HepG2 (cell line): ENCODE measurements around the gene AS3MT. TPM values are rescaled to one million over a fixed set of nuclear protein-coding genes. Genes with fewer than 3 reads are reported as not detected.

Experiments
- ATAC-seq: fragments of 200-7000 bp; cut with Tn5 transposase; 3 replicates; pipeline ENCODE4 v1.9.1; 2020; ENCODE audit warnings: mild to moderate bottlenecking, moderate library complexity
- BruUV-seq: library from RNA; stranded (reverse); fragments of 400-500 nt; replicated peaks from 2 replicates; lab custom pipeline; 2021; lab: Mats Ljungman, UMichigan
- CTCF ChIA-PET: fragments of 300-600 bp; formaldehyde crosslinking; extraction: SDS; loops from one replicate; lab custom pipeline; 2021; ENCODE audit warnings: low total read pairs, inconsistent platforms, low intra/inter-chr PET ratio; lab: Yijun Ruan, JAX
- POLR2A ChIA-PET: fragments of 350-600 bp; sonication (Branson Sonifier 250); formaldehyde crosslinking; loops from one replicate; lab custom pipeline; 2020; ENCODE audit warnings: antibody characterized with exemption, inconsistent platforms; lab: Yijun Ruan, JAX
- DNase-seq: peaks from one replicate; pipeline ENCODE4 v3.0.0-alpha.2; 2015; ENCODE audit warnings: low spot score
- FAIRE-seq: peaks from 3 replicates; lab custom pipeline; 2011; peaks lifted over from hg19 to GRCh38; lab: Jason Lieb, UNC
- H2AFZ ChIP-seq: one replicate; pipeline ENCODE4 v1.6.1; 2011; ENCODE audit warnings: low read length, inconsistent platforms
- H3K27ac ChIP-seq: fragments of 300-600 bp; 3 replicates; pipeline ENCODE4 v1.8.0; 2011; ENCODE audit warnings: mixed run types, mild to moderate bottlenecking, mixed read lengths, low read length, inconsistent platforms; ENCODE audit not compliant: insufficient read depth; ENCODE audit errors: extremely low read length
- H3K27me3 ChIP-seq, 2 experiments: fragments of 200-600 bp in 1 of 2; 2 replicates in 1 of 2; 3 replicates in 1 of 2; pipeline versions ENCODE4 v1.6.0 to v1.8.0; 2011; ENCODE audit warnings: low read length in 2 of 2, mild to moderate bottlenecking in 2 of 2, moderate library complexity in 2 of 2, inconsistent platforms in 1 of 2; ENCODE audit not compliant: insufficient read depth in 2 of 2, control insufficient read depth in 1 of 2
- H3K36me3 ChIP-seq, 2 experiments: fragments of 200-600 bp in 1 of 2; replicated peaks in 1 of 2; 2 replicates in 1 of 2; 3 replicates in 1 of 2; pipeline versions ENCODE4 v1.5.1 to v1.8.0; 2011; ENCODE audit warnings: low read length in 2 of 2, inconsistent platforms in 1 of 2; ENCODE audit not compliant: insufficient read depth in 2 of 2, control insufficient read depth in 1 of 2
- H3K4me1 ChIP-seq: 2 replicates; pipeline ENCODE4 v1.5.1; 2012; ENCODE audit warnings: low read length, inconsistent platforms; ENCODE audit not compliant: insufficient read depth
- H3K4me2 ChIP-seq: 2 replicates; pipeline ENCODE4 v1.6.0; 2011; ENCODE audit warnings: low read depth, low read length, inconsistent platforms
- H3K4me3 ChIP-seq, 3 experiments: fragments of 200-600 bp in 1 of 3; sonication (generic), shearing (Covaris generic) in 1 of 3; replicated peaks in 1 of 3; 2 replicates each; pipeline ENCODE4 v1.5.1; 2011 to 2016; ENCODE audit warnings: low read length in 3 of 3, inconsistent platforms in 2 of 3, low read depth in 2 of 3, mild to moderate bottlenecking in 2 of 3, control low read depth in 1 of 3, mixed read lengths in 1 of 3; ENCODE audit not compliant: insufficient read depth in 1 of 3
- H3K79me2 ChIP-seq: one replicate; pipeline ENCODE4 v1.6.1; 2011; ENCODE audit warnings: low read length, inconsistent platforms; ENCODE audit not compliant: insufficient read depth
- H3K9ac ChIP-seq: 2 replicates; pipeline ENCODE4 v1.6.0; 2011; ENCODE audit warnings: mild to moderate bottlenecking, low read depth, low read length, inconsistent platforms; ENCODE audit not compliant: insufficient read depth
- H3K9me3 ChIP-seq: 2 replicates; pipeline ENCODE4 v1.5.1; 2012; ENCODE audit warnings: mild to moderate bottlenecking, low read length
- H4K20me1 ChIP-seq: 2 replicates; pipeline ENCODE4 v1.6.0; 2011; ENCODE audit warnings: inconsistent platforms, mild to moderate bottlenecking, low read length, moderate library complexity; ENCODE audit not compliant: insufficient read depth
- FIP1L1 ChIP-seq: fragments of 200-400 bp; formaldehyde crosslinking; IDR thresholded peaks from 2 replicates; pipeline ENCODE4 v1.6.1; 2018; ENCODE audit warnings: low read depth, mild to moderate bottlenecking, low read length, moderate library complexity, borderline replicate concordance; ENCODE audit not compliant: insufficient read depth
- HOXA3 ChIP-seq: sonication (generic); formaldehyde crosslinking; IDR thresholded peaks from 2 replicates; pipeline ENCODE4 v1.5.0; 2020; ENCODE audit warnings: missing genetic modification reagents
- IKZF4 ChIP-seq: sonication (generic); formaldehyde crosslinking; IDR thresholded peaks from 2 replicates; pipeline ENCODE4 v1.5.1; 2020; ENCODE audit warnings: borderline replicate concordance, mild to moderate bottlenecking, low read depth, missing genetic modification reagents; ENCODE audit errors: not compliant biosample characterization
- MIER3 ChIP-seq: IDR thresholded peaks from 2 replicates; pipeline ENCODE4 v1.6.1; 2016; ENCODE audit warnings: missing compliant biosample characterization, borderline replicate concordance
- MTF2 ChIP-seq: sonication (generic); formaldehyde crosslinking; IDR thresholded peaks from 2 replicates; pipeline ENCODE4 v1.5.0; 2020; ENCODE audit warnings: missing genetic modification reagents, borderline replicate concordance
- PCBP2 ChIP-seq: fragments of 200-400 bp; formaldehyde crosslinking; optimal IDR thresholded peaks from 2 replicates; pipeline ENCODE3; 2018; ENCODE audit warnings: low read length, low read depth; ENCODE audit not compliant: poor library complexity, severe bottlenecking
- PHF8 ChIP-seq: sonication (generic); formaldehyde crosslinking; IDR thresholded peaks from 2 replicates; pipeline ENCODE4 v1.5.0; 2020; ENCODE audit warnings: missing genetic modification reagents
- SRSF9 ChIP-seq: fragments of 200-400 bp; formaldehyde crosslinking; IDR thresholded peaks from 2 replicates; pipeline ENCODE4 v1.6.1; 2018; ENCODE audit warnings: borderline replicate concordance, mild to moderate bottlenecking, low read depth, low read length; ENCODE audit not compliant: insufficient read depth, poor library complexity, severe bottlenecking
- ZKSCAN5 ChIP-seq: sonication (generic); formaldehyde crosslinking; IDR thresholded peaks from 2 replicates; pipeline ENCODE4 v1.5.1; 2020; ENCODE audit warnings: mild to moderate bottlenecking, missing genetic modification reagents
- ZNF546 ChIP-seq: sonication (generic); formaldehyde crosslinking; conservative IDR thresholded peaks from 2 replicates; pipeline ENCODE4 v1.8.1; 2023; ENCODE audit warnings: mild to moderate bottlenecking, missing genetic modification reagents
- WGBS: methylation state at CpG from one replicate; pipeline ENCODE4 v1.1.6; 2017; ENCODE audit warnings: low lambda C conversion rate; 5-methylcytosine and 5-hydroxymethylcytosine counted together
- in situ Hi-C: cut with HindIII; loops from 2 replicates; pipeline ENCODE4 v1.10.0; 2017; ENCODE audit warnings: low pct_unique_long_range_greater_than_20kb; ENCODE audit not compliant: extremely low pct_ligation_motif_present
- intact Hi-C: fragments of 100-400 bp; cut with micrococcal nuclease; formaldehyde crosslinking; loops from one replicate; pipeline ENCODE4 v1.10.0; 2022; ENCODE audit not compliant: unreplicated experiment
- polyA plus RNA-seq, 8 experiments: library from polyadenylated mRNA; depleted of rRNA in 3 of 8; stranded (reverse) in 7 of 8; unstranded in 1 of 8; fragments of >200 nt; fragmentation: Illumina TruSeq in 4 of 8; extraction: Trizol in 4 of 8; gene quantifications; 2 replicates each; pipeline versions ENCODE4 v1.2.1 to v1.2.3, GENCODE V29; 2011 to 2016; ENCODE audit warnings: low read depth in 4 of 8, missing spikeins in 1 of 8, mixed read lengths in 1 of 8; ENCODE audit not compliant: insufficient read depth in 1 of 8
- total RNA-seq, 5 experiments: library from RNA; depleted of rRNA; stranded (reverse); fragments of >200 nt; fragmentation: Illumina TruSeq; extraction: Trizol; gene quantifications; 2 replicates each; pipeline ENCODE4 v1.2.3, GENCODE V29; 2016; ENCODE audit warnings: low read depth in 1 of 5
- TF ChIP-seq, protein P1 (sequence below): sonication (generic); formaldehyde crosslinking; IDR thresholded peaks from 2 replicates; pipeline ENCODE4 v1.5.0; 2020; ENCODE audit warnings: missing genetic modification reagents
- TF ChIP-seq, protein P2 (sequence below): IDR thresholded peaks from 2 replicates; pipeline ENCODE4 v1.6.1; 2016; ENCODE audit warnings: missing biosample characterization, missing genetic modification reagents, low read depth

AS3MT gene
- total and polyA plus RNA-seq, 2 of the 13 experiments (the other 11 are each of a cell fraction or from before 2014, with no cell fraction given) = 8.7 to 17.4 TPM

DNA sequence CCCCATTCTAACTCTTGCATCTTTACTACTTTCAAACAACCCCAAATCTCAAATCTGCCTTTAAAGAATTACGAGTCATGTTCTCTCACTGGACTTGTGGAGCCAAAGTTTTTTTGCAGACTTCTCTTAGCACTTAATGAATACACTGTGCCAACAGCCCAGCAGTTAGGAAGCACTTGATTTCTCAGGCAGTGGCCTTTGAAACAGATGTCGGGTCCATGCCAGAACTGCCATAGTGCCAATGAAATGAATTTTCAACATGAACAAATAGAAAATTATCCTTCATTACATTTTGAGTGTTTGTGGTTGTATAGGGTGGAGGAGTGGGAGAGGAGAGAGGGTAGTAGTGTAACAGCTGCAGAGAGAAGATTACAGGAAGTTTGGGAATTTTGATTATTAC is 9.4 kb upstream of the AS3MT start:
- DNase-seq = no peak
- no peak overlapping the region for H2AFZ ChIP-seq
- ChIA-PET POLR2A (no interaction called here), CTCF (no interaction called here)
- H3K4me1 ChIP-seq = peaks cover 41% of the 10 kb centered on the region
- no TSS peak for BruUV-seq
- no peak overlapping the region for H3K9ac ChIP-seq
- no peak overlapping the region; the same call in 1 of the 2 replicates for H3K4me2 ChIP-seq
- H3K4me3 ChIP-seq = no peak overlapping the region
- no peaks in the 10 kb centered on the region; the same call in 1 of the 2 replicates for H4K20me1 ChIP-seq
- WGBS = 93% methylated on average over 2 of the region's 2 CpGs
- H3K27me3 ChIP-seq = no peaks in the 10 kb centered on the region
- TF ChIP-seq ZKSCAN5 (CRISPR knock-in tag) (no peak), PCBP2 (no peak), IKZF4 (CRISPR knock-in tag) (no peak), MTF2 (CRISPR knock-in tag) (no peak), MIER3 (CRISPR knock-in tag) (no peak), FIP1L1 (no peak), HOXA3 (CRISPR knock-in tag) (no peak), ZNF546 (CRISPR knock-in tag) (no peak), PHF8 (CRISPR knock-in tag) (no peak), SRSF9 (no peak)
- TF ChIP-seq, protein P1, sequence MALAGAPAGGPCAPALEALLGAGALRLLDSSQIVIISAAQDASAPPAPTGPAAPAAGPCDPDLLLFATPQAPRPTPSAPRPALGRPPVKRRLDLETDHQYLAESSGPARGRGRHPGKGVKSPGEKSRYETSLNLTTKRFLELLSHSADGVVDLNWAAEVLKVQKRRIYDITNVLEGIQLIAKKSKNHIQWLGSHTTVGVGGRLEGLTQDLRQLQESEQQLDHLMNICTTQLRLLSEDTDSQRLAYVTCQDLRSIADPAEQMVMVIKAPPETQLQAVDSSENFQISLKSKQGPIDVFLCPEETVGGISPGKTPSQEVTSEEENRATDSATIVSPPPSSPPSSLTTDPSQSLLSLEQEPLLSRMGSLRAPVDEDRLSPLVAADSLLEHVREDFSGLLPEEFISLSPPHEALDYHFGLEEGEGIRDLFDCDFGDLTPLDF (CRISPR knock-in tag) = no peak
- TF ChIP-seq, protein P2, sequence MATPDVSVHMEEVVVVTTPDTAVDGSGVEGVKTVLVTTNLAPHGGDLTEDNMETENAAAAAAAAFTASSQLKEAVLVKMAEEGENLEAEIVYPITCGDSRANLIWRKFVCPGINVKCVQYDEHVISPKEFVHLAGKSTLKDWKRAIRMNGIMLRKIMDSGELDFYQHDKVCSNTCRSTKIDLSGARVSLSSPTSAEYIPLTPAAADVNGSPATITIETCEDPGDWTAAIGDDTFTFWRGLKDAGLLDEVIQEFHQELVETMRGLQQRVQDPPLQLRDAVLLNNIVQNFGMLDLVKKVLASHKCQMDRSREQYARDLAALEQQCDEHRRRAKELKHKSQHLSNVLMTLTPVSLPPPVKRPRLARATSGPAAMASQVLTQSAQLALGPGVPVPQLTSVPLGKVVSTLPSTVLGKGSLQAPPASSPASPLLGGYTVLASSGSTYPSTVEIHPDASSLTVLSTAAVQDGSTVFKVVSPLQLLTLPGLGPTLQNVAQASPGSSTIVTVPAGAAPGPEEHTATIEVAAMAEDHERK = no peak
- no peak overlapping the region for H3K27ac ChIP-seq
- no peak for ATAC-seq
- H3K79me2 ChIP-seq = peaks cover 26% of the 10 kb centered on the region
- in situ Hi-C loops = no loop called here
- no peak for FAIRE-seq
- intact Hi-C loops = no loop called here
- no peaks in the 10 kb centered on the region for H3K9me3 ChIP-seq
- peaks cover 1 to 25% of the 10 kb centered on the region in 2 experiments; a peak in 3 of 5 replicates for H3K36me3 ChIP-seq
